NCI-H748 (cell line): ENCODE results near the gene KIF3A.

Experiments used
- DNase-seq: peaks from one replicate; lab custom pipeline; 2025; ENCODE audit not compliant: unreplicated experiment; lab: John Stamatoyannopoulos, UW

KIF3A gene

DNA sequence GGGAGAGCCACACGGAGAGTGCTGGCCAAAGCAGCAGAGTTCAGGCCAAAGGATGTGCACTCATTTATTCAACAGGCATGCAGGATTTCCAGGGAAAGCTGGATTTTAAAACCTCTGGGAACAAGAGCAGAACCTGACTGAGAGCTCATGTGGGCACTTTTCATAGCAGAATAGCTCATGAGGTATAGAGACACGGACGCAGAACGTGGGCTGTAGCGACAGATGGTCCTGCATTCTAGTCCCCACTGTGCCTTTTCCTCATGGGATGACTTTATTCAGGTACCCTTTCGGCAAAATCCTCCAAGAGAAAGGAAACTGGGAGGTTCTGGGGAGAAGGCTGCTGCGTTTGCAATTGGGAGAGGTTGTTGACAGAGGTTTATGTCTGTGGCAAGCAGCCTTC, 58.2 kb downstream of the KIF3A start:
- no peak for DNase-seq

DNA sequence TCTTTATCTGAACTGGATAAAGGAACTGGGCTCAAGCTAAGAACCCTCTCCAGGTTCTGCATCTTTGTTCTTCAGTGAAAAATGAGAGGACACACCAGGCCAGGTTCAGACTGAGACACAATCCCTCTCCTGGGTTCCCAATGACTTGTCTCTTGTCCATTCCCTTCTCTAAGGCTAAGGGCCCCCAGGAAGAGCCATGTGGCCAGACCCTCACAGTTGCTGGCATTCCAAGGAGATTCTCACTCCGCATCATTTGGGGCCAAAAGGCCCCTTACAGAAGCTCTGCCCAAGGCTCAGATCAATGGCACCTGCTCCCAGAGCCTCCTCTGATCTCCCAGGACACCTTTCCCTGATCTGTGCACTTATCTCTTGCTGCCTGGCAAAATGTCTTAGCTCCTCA, 58.6 kb downstream of the KIF3A start:
- DNase-seq, result no peak

DNA sequence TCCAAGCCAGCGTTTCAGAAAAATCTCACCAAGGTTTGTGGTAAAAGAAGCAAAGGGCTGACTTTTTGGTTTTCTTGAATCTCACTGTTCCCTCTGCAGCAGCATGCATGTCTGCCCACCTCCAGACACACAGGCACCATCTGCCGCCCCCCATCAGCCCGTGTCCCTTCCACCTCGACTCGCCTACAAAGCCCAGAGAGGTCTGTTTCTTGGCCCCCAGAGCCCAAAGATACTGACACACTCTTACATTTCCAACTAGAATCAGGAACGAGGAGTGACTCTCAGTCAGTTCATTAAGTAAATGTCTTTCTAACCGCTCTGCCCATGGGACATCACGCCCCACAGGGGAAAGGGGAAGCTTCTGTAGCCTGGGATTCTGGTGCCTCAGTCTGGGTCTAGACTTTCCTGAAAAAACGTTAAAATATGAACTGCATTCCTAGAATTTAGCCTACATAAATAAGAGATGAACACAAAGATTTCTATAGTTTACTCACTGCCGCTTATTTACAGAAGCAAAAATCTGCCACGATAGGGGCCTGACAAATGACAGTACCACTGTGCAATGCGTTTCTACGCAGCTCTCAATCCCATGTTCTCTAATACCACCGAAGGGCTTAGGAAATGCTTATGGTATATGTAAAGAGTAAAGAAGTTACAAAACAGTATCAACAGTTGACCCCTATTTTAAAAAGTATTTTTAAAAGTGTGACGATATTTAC, 59.5 kb downstream of the KIF3A start:
- DNase-seq, result no peak

DNA sequence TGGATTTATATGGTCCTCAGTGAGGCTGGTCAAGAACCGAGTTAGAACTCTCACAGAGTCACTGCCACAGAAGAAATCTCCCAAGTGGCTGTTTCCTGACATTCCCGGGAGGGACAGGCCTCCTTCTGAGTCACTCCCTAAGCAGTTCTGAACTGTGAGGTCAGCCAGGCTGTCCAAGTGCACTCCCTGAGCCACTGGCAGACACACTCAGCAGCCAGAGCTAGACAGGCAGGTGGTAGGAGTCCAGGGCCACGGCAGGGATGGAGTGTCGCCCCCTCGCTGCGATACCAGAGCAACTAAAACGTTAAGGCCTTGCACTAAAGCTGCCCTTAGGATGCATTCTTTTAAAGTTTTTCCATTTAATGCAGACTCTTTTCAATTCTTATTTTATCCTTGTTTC, 60.2 kb downstream of the KIF3A start:
- DNase-seq, result no peak

DNA sequence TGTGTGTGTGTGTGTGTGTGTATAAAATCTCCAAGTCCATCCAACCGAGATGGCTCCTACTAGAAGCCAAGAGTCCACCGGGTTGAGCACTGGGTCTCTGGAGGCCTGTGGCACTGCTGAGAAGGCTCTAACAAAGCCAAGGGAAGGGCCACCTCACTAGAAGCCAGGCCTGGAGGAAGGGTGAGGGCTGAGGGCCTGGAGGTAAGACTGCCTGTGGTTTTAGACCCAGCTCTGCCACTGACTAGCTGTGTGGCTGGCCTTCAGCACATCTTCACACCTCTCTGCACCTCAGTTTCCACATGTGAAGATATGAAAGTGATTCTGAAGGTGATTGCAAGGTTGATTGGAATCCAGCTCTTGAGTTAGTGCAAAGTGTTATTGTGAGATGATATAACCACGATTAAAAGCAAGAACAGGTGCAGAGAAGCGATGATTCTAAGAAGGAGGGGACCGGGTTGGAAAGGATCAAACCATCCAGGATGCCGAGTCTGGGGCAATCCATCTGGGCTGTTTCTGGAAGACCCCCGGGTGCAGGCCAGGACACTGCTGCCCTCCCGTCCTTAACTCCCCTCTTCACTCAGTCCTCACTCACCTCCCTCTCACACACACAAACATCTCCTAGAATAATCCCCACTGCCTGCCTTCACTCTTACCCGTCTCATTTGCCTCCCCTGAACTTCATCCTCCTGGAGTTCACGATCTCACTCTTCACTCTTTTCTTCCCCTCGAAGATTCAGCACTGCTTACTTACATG, 61.2 kb downstream of the KIF3A start:
- DNase-seq, result no peak

DNA sequence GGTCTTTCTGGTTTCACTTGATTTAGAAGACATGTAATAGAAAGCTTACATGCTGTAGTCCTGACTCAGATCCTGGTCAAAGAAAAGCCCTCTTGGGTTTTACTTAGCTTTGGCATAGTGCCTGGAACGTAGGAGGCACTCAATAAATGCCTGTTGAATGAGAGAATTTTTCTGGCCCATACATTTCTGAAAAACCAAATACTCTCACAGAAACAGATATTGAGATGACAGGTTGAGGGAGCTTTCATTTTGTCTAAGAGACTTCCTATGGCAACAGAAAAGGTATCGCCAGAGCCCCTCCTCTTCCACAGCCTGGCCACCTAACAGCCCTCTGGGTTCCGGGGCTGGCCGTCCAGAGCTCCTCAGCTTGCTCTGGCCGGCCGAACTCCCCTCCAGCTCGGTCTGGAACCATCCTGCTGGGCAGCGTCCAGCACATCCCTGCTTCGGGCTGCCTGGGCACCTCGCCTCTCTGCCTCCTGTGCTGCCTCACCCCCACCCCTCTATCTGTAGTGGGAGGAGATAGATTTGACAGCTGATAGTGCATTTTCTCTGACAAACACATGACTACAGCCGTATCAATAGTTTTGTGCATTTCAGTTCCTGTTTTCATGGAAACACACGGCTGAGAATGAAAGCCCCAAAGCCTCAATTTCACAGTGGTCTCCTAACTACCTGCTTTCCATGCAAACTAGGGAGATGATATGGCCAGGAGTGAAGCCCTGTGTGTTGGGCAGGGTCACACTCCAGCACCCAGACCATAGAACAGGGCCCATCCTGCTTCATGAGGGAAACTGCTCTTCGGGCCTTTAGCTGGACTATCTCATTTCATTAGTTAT, 62.5 kb downstream of the KIF3A start:
- no peak for DNase-seq

GRCh38 chr5:132673939-132674630, 63.3 kb downstream of the KIF3A start, which contains the start of gene IL4:
Gene IL4 (plus strand): TSS chr5:132673989. CDS start chr5:132674051, 62 bp downstream.
- DNase-seq, result no peak

- no peak for DNase-seq
Measured at GRCh38 chr5:132673488-132673887, 63.9 kb downstream of the KIF3A start.

- DNase-seq, result no peak
Measured at GRCh38 chr5:132671000-132671399, 66.3 kb downstream of the KIF3A start.

DNA sequence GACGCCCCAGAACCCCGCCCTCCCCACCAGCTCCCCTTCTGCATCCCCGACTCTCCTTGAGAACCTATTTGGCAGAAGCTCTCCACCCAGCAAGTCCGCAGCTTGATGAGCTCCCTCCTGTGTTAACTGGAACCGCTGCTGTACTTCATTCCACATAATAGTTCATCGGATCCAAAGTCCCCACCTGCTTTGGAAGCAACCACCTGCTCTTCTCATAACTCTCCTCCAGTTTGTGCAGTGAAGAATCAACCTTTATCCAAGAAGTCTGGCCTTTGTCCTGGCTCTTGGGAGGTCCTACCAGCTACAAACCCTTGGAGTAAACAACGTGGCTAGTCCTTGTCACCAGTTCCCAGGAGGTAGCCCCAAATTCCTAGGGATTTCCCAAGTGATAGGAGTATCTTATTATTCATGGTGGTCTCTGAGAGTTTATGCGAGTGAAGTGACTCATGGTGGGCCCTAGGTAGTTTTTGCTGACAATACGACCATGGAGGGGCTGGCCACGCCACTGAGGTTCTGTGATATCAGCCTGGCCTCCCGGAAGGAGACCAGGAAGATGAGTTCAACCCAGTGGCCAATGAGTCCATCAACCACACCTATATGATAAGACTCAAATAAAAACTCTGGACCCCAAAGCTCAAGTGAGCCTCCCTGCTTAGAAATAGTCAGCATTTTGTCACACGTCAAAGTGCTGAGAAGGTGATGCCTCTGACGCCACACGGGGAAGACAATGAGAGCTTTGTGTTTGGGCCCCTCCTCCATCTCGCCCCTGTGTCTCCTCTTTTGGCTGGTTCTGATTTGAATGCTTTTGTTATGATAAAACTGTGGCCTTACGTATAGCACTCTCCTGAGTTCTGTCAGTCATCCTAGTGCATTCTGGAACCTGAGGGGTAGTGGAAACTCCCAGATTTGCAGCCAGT, 67.1 kb downstream of the KIF3A start:
- DNase-seq, result no peak

DNA sequence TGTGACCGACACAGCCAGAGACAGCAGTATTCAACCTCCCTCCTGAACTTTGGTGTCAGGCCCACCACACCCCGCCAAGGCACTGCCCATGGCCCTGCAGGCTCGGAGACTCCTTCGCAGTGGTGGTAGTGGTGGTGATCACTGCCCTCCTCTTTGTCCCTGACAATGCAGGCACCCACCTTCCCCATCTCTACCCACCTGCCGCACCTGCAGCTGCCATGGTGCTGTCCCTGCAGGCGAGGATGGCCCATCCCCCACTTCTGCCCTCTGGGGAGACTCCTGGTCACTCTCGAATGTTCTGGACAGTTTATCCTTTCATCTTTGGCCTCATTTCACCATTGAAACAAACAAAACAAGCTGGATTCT, 67.9 kb downstream of the KIF3A start:
- no peak for DNase-seq

- DNase-seq, result no peak
Measured at GRCh38 chr5:132668706-132669454, 68.5 kb downstream of the KIF3A start.

DNA sequence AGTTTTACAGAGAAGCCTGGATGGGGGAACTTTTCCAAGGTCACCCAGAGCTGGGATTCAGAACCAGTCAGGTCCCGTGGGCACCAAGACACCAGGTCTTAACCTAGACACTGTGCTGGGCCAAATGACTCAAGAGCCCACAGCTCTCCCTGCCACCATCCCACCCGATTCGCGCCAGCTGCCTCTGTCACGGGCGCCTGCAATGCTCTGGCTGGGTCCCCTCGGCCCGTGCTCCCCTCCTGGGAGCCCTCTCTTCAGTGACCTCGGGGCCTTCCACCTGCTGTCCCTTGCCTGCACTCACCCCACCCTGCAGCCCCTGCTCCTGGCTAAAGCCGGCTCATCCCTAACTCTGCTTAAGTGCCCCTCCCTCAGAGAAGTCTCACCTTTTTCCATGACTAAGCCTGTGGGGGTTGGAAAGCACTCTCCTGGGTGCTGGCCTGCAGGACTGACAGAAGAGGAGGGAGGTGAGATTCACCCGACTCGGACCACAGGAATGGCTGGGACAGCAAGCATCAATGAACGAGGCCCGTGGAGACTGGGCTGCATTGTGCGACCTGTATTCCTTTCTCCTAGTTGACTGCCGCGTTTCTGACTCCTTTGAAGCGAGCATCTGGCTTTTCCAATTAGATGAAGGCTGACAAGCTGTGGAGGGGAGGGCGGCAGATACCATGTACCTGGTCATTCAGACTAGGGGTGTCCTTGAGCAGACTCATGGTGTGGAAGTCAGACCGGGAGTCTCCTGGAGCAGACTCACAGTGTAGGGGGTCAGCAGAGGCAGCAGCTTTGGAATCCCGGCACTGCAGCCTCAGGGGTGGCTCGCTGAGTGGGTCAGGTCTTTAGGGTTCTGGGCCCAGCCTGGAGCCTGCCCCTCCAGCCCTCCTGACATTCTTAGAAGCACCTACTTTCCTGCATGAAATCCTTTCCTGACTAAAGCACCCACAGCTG, 69.3 kb downstream of the KIF3A start:
- no peak for DNase-seq

DNA sequence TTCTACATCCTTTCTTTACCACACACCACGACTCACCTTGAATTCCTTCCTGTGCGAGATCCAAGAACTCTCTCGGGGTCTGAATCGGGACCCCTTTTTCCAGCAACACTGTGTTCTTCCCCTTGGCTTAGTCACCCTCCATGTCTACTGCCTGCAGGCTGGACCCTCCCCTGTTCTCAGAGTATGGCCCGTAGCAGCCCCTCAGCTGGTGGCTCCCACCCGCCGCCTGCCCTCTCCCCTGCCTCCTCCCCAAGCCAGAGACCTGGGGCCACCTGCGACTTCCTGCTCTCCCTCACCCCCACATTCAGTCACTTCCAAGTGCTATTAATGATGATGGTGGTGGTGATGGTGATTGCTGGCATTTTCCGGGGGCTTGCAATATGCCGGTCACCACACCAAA, 70.0 kb downstream of the KIF3A start:
- no peak for DNase-seq

- DNase-seq, result no peak
Measured at GRCh38 chr5:132666310-132667123, 70.8 kb downstream of the KIF3A start.

GRCh38 chr5:132665574-132666080, 71.7 kb downstream of the KIF3A start:
- no peak for DNase-seq

DNA sequence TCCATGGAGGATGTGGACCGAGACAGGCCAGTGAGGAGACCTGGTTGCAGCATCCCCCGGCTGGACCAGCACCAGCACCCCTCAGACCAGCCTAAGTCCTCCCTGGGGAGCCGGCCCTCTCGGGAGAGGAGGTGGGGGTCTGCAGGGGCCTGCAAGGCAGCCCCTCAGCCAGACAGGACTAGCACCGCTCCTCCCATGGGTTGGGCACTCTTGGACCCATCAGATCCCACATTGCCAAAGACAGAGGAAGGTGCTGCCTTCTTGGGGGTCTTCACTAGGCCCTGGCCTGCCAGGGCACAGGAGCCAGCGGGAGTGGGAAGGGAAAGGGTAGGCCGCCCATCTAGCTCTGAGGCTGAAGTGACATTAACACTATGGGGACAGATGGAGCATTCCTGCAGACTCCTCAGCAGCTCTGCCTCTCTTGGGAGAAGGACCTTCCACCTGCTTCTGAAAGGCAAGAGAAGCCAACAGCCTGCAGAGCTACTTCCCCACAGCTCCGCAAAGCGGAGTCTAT, 72.6 kb downstream of the KIF3A start:
- no peak for DNase-seq
